ENCODE data around the gene NFATC3.

NFATC3 gene

DNA sequence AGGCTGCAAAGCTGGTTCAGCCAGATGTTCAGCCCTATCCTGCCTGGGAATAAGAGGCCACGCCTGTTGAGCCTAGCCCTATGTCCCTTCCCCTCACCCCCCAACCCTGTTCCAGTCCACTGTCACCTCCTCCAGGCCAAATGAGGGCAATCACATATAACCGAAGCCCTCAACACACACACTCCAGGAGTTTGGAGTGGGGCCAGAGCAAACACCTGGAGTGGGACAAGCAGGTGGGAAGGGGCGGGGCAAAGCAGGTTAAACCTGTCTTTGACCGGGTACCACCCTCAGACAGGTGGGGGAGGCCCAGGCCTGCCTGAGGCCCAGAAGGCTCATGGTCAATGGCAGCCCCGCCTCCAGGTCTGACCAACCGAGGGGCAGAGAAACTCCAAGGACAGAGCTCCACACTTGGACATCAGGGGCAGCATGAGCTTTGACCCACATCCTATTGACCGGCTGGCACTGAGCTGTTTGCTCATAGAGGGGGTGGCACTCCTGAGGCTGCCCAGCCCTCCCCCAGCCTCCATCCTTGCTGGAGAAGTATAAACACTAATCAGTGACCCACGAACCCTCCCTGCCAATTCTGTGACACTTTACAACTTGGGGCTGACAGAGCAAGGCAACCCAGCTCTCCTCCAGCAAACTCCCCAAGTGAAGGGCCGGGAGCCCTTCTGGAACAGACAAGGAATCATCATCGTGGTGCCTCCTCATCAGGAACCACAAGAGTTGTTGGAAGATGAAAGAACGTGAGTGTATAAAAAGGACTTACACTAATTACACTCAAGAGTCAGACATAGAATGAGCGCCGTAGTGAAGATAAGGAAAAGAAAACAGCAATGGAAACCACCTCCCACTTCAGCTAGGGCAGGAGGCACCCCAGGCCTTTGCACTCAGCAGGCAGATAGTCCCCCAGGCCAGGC, 149.3 kb downstream of the NFATC3 start:
- no peak for DNase-seq

DNA sequence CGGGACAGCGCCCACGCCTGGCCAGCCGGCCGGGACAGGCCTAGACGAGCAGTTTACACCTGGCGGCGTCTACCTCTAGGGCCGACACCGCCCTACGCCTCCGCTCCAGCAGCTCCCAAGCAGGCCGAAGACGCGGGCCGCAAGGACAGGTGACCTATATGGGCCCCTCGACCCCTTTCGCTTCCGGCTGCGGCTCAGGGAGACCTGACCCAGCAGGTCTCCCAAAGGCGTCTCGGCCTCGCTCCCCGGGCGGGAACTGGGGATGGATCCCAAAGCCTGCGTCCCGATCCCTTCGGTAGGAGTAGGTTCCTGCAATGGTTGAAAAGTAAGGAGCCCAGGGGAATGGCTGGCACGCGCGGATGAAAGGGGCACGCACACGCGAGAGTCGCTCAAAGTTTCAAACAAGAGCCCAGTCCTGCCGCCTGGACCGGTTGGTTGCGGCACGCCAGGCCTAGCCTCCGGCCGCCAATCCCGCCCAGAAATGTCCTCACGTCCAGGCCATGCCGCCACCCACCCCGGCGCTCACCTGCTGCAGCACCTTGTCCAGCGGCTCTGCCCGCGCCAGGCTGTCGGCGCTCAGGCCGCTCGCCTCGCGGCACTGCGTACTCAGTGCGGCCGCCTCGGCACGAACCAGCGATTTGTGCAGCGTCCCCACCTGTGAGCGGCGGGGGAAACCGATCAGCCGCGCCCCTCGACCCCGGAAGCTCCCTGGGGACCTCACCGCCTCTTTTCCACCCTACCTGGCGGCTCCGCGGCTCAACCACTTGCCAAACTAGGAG, 150.1 kb downstream of the NFATC3 start:
- no peak for DNase-seq

DNA sequence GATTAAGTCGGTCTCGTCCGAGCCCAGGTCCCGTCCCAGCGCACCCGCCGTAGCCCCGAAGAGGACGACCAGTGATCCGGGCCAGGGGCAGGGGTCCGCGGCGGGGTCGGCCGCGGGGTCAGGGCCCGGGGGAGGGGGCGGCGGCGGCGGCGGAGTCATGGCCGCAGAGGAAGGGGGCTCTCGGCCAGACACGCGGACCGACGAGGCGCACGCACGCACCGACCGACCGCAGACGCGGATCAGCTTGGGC, 150.6 kb downstream of the NFATC3 start, which contains the start of gene ESRP2:
Gene ESRP2, minus strand, starts transcription at position 241 of the 250 bp plus-strand sequence. Its CDS starts 82 bp downstream, at position 159.
- no peak for DNase-seq

DNA sequence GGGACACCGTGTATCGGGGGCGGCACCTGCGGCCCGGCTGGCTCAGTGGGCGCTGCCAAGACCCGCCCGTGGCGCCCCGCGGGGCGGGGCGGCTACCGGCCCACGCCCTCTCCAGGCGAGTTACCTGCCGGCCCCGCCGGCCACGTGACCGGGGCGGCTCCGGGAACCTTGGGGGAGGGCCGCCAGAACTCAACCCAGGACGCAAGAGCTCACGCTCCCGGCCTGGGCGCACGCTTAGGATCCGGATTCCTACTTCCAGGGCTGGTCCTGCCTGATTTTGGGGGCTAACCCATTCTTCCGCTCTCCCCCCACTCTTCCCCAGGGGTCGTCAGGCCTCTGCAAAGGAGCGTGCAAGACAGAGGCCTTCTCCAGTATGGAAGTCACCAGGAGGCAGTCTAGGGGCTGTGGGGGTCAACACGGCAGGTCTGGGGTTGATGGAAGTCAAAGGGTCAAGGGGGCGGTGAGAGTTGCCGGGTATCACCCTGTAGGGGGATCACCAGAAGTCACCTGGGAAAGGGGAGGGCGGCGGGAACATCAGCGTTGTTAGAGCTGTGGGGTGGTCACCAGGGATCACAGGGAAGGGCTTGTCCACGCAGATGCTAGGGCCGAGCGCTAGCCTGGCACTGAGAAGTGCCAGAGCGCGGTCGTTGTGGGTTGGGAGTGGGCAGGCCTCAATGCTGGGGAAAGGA, 151.1 kb downstream of the NFATC3 start:
- no peak for DNase-seq

DNA sequence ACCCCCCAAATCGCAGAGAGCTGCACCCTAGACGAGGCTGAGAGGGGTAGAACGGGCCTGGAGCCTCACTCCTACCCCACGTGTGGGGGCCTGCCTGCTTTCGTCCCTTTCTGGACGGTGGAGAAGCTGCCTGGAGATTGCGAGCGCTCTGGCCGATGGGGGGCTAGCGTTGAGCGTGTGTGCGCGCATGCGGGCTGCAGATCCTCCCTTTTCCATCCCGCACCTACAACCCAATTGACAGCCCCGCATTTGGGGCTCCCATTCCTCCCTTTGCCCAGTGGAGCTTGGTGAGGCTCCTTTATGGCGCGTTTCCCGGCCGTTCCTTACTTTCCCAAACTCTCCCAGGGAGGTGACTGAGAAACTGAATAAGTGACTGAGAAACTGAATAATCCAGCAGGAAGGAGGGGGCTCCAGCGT, 151.7 kb downstream of the NFATC3 start:
- DNase-seq, result no peak

DNA sequence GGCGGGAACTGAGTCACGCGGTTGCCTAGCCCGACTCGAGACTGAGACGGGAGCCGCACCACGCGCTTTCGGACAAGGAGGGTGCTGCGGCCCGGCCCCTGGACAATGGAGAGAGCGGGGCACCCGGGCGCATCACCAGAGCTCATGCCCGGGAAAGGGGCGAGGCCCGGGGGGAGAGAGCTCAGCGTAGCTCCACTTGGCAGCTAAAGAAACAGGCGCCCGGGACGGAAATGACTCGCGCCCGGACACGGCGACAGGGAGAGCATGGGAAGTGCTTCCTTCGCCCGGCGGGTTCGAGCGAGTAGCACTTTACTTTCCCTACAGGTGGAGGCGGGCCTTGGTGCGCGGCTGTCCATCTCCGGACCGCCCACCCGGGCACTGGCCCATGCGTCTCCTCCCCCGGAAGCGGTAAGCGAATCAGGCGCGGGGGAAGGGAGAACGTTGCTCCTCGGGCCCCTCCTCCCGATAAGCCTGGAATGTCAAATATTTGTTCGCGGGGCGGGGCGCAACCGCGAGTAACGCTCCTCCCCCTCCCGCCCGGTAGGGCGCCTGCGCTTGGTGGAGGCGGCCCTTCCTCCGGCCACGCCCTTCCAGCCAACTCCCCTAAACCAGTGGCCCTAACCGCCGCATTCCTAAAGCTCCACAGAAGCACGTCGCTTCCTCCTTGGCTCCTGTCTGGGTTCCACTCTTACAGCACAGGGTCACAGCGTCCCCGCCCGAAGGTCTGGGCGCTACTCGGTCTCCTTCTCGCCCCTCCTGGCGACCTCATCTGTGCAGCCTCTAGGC, 152.3 kb downstream of the NFATC3 start:
- DNase-seq, result peak; percentile 94

DNA sequence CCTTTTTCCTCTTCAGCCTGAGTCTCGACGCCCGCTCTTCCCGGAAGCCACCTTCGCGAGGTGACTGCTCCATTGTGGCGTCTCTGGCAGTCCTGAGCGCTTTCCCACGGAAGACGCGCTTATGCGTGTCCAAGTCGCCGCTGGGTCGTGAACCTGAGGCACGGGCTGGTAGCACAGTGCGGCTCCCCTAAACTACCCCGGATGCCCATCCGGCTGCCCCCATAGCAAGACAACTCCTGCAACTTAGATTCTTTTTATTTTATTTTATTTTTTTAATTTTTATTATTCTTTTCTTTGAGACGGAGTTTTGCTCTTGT, 152.8 kb downstream of the NFATC3 start:
- no peak for DNase-seq

DNA sequence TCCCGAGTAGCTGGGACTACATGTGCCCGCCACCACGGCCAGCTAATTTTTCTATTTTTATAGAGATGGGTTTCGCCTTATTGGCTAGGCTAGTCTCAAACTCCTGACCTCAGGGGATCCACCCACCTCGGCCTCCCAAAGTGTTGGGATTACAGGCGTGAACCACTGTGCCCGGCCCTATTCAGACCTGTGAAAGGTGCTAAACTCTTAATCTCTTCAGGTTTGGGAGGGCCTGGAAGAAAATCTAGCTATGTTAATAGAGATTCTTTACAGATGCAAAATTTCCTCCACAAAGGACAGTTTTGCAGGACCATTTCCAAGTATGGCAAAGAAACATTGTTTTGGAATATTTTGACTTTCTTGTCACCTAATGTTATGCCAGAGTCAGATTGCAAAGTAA, 156.9 kb downstream of the NFATC3 start:
- DNase-seq, result no peak

DNA sequence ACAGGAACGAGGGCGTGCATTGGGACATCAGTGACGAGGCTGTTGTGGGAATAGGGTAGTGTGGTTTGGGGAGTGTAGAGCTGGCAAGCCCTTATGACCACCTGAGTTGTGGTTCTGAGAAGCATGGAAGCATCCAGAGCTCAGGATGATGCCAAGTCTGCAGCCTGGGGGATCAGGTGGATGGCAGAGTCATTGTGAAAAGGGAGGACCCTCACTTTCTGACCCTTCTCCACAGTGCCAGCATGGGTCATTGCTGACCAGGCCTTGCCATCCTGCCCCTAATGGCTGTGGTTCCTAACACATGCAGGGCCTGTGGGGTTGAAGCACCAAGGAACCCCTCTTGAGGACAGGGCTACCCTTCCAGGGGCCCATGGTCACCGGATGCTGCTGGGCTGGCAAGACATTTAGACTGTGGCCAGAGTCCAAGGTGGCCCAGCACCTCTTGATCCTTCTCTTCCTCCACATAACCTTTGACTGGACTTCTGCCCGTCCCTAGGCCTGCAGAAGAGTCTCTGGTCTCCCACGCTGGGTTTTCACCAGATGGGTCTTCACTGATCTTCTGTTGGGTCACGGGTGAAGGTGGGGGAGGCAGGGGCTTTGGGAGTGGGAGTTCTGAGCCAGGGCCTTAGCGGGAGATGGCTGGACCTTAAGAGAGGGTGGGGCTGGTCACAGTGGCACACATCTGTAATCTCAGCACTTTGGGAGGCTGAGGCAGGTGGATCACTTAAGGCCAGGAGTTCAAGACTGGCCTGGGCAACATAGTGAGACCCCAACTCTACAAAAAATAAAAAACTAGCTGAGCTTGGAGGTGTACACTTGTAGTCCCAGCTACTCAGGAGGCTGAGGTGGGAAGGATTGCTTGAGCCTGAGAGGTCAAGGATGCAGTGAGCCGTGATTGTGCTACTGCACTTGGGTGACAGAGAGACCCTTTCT, 158.0 kb downstream of the NFATC3 start:
- DNase-seq, result no peak

DNA sequence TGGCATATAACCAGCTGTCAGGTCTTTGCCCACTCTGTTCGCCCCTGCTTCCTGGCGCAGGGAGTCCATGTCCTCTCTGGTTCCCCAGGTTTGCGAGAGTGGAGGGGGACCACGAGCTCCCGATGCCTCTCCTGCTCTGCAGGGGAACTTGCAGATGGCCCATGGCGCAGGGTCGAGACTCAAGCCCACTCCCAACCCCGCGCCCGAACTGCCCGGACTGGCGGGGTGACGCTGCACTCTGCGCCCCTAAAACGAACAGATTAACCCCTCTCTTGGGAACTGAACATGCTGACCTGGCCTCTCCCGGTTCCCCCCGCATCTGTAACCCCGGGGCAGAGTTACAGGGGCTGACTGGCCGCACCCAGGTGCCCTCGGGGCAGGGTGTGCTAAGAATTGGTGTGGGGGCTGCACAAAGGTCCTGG, 159.3 kb downstream of the NFATC3 start:
- DNase-seq, result no peak

DNA sequence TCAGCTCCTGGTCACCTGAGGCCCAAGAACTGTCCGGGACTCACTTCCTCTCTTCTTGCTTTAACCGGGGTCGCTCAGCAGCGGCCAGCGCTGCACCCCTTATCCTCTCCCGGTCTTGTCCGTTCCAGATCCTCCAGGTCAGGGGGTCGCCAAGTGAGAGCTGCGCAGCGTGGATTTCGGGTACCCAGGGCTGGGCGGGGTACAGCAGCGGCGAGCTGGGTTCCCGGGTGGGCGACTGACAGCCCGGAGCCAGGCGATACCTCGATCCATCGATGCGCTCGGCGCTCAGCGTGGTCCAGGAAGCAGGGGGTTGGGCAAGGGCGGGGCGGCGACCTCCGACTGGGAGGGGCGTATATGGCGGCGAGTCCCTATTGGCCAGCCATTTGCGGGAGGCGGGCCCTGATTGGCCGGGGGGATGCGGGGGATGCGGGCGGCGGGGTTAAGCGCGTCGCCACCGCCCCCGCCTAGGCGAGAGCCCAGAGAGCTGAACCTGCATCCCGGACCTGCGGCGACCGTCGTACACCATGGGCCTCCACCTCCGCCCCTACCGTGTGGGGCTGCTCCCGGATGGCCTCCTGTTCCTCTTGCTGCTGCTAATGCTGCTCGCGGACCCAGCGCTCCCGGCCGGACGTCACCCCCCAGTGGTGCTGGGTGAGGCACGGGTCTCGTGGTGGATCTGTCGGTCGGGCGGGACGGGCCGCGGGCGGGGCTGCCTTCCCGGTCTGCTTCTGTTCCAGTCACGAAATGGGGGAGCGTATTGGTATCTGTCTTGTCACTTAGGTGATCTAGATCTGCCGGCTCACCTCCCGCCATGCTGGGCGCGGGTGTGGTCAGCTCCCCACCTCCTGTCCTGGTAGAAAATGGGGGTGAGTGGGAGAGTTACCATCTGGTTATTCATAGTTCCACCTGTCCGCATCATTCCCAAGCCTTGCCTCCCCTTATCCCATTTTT, 160.0 kb downstream of the NFATC3 start, which contains the start of gene PLA2G15:
Gene PLA2G15, plus strand, starts transcription at position 471 of the 951 bp plus-strand sequence. Its CDS starts 54 bp downstream, at position 525.
- DNase-seq, result no peak

DNA sequence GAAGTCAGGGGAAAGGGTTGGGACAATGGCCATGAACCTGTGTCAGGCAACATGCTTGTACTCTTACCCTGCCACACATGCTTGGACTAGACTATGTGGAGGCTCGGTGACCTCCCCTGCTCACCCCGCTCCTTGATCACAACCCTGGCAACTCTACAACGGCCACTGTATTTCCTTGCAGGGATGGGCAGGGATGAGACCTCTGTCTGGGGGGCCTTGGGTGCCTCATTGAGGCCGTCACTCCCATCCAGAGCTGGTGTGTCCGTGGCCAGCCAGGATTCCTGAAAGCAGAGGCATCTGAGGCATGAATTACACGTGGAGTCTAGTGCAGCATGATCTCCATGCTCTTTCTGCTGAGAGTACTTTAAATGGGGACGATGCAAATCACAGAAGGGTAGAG, 161.0 kb downstream of the NFATC3 start:
- no peak for DNase-seq

DNA sequence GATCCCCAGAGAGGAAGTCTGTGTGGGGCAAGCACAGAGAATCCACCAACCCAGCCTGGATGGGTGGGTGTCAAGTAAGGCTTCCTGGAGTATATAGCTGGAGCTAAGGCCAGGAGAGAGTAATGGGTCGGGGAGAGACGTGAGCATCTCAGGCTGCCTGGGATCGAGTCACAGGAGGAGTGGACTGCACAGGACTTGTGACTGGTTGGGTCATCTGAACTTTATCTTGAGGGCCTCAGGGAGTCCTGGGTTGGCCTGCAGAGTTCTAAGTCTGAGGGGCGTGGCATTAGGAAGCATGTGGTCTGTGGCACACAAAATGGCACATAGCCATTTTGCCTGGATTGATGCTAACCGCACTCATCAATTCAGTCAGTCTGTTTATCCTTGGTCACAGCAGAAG, 161.5 kb downstream of the NFATC3 start:
- no peak for DNase-seq

DNA sequence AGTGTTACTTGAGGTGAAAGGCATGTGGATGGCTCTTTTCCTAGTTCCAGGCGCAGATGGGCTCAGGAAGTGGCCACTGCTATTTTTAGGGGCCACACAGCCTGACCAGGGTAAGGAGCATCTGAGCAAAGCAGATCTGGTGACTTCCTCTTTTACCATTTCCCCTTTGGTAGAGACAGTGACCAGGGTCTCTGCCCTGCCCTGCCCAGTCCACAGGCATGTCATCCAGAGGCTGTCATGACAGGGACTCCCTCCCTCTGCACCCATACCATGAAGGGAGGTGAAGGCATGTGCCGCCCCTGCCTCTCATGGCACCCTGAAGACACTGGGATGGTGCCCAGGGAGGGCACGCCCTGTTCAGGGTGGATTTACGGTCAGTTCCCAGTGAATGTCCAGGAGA, 162.2 kb downstream of the NFATC3 start:
- no peak for DNase-seq

DNA sequence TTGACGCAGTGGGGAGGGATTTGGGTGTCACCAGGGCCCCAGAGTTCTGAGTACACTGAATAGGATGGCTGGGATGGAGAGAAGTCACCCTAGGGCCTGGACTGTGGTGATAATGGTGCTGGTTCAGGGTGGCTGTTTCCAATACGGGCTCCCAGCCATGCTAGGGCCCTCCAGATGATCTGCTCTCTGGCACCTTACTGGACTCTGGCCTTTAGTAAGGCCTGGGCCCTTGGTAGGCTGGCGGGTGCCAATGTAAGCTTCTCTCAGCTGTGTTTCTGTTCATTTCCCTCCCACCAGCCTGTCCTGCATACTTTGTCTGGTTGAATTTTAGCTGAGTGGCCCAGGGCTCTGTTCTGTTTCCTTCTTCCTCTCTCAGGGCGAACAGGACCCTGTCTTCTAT, 162.8 kb downstream of the NFATC3 start:
- no peak for DNase-seq

DNA sequence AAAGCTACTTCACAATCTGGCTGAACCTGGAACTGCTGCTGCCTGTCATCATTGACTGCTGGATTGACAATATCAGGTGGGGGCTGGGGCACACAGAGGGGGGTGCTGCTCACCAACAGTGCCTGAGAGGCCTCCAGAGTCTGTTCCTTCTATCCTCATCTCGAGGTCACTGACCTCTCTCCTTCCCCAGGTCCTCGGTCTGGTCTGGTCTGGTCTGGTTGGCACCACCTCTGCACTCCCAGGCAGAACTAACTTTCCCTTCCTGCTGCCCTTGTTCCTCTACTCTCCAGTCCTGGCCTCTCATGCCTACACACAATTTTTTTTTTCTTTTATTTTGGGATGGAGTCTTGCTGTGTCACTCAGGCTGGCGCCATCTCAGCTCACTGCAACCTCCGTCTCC, 164.2 kb downstream of the NFATC3 start:
- DNase-seq, result no peak

DNA sequence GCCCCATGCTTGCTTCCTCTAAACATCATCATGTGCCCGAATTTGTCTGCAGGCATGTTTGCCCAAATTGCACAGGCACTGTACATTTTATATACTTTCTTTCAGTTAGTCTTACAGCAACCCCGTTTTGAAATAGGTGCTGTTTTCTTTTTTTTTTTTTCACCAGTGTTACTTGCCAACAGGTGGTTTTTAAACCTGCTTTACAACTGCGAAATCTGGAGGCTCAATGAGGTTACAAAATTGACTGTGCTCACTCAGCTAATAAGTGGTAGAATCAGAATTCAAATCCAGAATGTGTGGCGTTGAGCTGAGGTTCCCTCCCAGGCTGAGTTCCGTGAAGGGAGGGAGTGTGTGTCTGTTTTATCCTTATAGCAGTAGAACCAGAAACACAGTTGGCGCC, 165.8 kb downstream of the NFATC3 start:
- no peak for DNase-seq

DNA sequence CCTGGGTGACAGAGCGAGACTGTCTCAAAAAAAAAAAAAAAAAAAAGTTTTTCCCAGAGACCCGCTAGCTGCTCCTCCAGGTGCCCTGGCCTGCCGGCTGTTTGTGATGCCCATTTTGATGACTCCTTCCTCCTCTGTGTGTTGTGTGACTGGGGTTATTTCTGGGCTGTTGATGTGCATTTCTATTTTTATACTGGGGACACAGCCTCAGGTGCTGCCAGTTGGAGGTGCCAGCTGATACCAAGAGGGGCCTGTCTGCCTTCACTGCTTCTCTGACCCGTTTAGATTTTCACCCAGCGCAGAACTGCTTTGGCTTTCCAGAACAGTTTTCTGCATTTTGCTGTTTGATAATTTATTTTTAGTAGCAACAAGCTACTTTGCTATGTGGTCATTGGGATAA, 166.7 kb downstream of the NFATC3 start:
- DNase-seq, result no peak

DNA sequence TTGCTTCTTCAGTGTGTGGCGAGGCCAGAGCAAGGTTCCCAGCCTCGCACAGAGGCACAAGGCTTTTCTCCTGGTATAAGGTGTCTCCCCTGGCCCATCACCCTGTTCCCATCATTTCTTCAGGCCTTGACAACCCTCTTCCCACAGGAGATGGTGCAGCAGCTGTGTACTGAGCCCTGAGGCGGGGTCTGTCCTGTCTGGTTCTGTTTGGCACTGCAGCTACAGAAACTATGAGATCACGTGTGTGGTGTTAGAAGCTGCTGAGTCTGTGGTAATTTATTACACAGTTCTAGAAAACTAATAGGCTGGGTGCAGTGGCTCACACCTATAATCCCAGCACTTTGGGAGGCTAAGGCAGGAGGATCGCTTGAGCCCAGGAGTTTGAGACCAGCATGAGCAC, 167.2 kb downstream of the NFATC3 start:
- no peak for DNase-seq

DNA sequence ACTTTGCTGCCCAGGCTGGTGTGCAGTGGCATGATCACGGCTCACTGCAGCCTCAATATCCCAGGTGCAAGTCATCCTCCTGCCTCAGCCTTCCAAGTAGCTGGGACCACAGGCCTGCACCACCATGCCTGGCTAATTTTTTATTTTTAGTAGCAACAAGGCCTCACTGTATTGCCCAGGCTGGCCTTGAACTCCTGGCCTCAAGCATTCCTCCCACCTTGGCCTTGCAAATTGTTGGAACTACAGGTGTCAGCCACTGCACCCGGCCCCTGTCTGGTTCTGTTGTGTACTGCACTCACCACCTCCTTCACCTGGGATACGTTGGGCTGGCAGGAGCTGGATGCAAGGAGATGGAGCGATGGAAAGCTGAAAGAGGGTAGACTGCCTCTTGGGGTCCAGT, 168.6 kb downstream of the NFATC3 start:
- no peak for DNase-seq

DNA sequence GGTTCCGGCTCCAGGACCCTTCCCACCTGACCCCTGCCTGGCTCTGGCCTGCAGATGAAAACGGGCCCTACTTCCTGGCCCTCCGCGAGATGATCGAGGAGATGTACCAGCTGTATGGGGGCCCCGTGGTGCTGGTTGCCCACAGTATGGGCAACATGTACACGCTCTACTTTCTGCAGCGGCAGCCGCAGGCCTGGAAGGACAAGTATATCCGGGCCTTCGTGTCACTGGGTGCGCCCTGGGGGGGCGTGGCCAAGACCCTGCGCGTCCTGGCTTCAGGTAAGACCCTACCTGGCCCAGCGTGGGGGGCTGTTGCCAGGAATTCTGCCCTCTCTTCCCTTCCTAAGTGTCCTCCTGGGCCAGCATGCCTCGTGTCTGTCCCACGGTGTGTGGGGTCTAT, 170.5 kb downstream of the NFATC3 start:
- no peak for DNase-seq

Data from NCI-H524 treated with DMSO at 0.1 percent for 48 hours (cell line).